Activated effector memory CD4-positive, alpha-beta T cell treated with Interleukin-2 at 50 U/mL for 16 hours (primary cell): Measurements from ENCODE around the gene PCBP3.
"Not testable (repeated sequence)": the region's sequence is repeated elsewhere in the genome, so short reads cannot be mapped to it uniquely, and the experiment has no call there.

Experiments used
- DNase-seq: peaks from one replicate; pipeline ENCODE4 v3.0.0-alpha.2; 2020

Gene PCBP3

DNA sequence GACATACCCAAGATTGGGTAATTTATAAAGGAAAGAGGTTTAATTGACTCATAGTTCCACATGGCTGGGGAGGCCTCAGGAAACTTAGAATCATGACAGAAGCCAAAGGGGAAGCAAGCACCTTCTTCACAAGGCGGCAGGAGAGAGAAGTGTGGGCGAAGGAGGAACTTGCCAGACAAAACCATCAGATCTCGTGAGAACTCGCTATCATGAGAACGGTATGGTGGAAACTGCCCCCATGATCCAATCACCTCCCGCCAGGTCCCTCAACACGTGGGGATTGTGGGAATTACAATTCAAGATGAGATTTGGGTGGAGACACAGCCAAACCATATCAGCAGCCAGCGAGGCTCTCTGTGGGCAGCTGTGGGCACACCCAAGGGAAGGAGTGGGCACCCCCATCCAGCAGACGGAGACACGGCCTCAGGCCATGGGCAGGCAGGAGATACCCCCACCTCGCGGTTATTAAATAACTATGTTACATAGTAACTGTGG, 189.3 kb downstream of the PCBP3 start:
- DNase-seq, result not testable (repeated sequence)

DNA sequence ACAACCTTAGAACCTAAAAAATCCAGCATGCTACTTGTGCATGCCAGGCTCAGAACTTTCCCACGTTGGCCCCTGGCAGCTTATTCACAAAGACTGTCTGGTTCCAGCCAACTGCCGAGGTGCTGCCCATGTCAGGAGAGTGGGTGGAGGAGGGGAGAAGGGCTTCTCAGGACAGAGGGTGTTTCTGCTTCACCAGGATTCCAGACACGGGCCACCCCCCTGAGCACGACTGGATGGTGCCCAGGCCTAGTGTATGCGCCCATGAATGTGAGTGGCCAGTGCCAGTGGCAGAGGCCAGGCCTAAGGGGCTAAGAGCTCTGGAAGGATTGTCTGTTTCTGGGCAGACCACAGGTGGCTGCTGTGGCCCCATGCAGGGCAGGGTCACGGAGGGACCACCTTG, 189.9 kb downstream of the PCBP3 start:
- no peak for DNase-seq

DNA sequence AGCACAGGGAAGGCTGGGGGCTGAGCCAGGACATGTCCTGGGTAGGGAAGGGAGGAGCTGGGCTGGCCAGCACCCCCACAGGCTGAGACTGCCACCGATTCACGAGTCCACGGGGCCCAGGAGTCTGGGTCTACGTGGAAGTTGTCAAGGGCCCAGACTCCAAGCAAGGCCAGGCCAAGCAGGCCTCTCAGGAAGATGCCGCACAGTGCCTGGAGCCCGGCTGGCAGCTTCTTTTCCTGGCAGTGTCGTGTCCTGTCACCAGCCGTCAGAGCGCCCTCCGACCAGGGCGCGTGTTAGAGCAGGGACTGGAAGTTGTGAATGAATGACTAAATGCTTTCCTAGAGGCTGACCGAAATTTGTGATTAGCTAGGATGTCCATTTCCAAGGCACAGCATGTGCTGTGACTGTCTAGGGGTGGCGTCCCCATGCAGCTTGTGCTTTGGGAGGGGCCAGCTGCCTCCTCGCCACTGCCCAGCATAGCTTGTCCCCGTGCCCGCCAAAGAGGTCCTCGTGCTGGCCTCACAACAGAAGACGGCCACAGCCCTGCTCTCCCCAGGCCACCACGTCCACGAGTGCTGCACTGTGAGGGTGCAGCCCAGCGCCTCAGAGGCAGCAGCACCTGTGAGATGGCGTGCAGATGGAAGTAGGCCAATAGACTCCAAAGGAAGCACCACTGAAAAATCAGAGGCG, 190.6 kb downstream of the PCBP3 start:
- no peak for DNase-seq

DNA sequence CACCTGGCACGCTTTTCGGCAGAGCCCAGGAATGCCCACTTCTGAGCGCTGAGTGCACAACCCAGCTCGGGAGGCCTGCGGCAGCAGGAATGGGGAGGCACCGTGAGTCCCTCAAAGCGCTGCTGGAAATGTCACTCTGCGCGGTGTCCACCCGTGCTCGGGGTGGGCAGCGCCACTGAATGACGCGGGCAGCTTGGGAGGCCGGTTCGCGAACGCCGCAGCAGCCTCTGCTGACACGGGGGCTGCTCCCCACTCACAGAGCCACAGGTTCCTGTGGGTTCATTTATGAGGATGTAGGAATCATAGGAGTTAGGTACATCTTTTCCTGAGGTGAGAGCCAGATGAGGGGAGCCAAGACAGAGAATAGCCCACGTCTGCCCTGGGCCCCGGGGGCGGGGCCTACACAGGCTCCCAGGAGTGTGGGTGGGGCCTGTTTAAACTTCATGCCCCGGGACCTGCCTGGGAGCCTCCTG, 191.3 kb downstream of the PCBP3 start:
- DNase-seq, result no peak

DNA sequence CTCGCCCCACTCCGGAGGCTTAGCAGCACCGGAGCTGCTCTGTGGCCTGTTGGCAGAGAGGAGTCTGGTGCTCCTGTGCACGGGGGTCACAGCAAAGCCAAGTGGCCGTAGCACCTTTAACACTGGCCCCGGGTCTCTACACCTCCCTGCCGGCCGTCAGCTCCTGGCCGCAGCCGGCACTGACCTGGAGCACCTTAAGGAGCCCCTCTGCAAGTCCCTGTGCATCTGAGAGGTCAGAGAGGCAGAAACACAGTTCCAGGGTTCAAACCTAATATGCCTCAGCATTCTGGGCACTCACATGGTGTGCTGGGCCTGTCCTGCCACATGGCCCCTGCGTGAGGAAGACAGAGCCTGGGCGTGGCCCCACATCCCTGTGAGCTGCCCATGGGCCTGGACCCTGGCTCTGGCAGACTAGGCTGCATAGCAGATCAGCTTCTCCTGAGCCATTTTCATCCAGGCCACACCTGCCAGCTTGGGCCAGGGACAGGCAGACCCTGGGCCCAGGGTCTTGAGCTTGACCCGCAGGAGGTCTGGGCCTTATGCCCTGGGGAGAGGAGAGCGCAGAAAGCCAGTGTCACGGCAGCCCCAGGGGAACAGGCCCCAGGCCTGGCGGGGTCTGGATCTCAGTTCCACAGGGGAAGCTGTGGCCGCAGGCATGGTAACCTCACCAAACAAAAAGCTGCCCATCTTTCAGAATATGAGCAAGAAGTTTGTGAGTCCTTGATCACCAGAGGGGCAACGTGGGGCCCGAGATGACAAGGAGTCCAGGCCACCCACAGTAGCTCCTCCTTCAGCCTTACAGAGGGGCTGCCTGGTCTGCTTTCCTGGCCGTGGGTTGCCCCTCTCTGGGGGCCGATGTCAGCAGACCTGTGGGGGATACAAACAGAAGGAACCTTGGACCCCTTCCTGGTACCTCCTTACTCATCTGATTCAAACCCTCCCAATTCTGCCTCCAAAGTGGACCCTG, 192.1 kb downstream of the PCBP3 start:
- DNase-seq, result no peak

DNA sequence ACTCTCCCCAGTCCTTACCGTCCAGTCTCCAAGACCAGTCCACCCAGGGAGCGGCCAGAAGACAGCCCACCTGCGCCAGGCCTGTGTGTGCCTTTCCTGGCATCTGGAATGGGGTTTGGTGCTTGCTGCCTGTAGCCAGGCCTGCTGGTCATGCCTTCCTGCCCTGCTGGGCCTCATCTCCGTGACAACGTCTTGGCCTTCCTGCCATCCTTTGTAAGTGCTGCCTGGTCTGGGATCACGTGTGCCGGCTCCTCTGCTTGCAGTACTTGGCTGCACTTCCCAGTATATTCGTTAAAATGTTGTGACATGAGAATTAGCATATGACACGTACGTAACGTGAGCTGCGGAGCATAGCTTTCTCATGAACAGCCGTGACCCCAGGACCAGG, 192.7 kb downstream of the PCBP3 start:
- DNase-seq, result no peak

DNA sequence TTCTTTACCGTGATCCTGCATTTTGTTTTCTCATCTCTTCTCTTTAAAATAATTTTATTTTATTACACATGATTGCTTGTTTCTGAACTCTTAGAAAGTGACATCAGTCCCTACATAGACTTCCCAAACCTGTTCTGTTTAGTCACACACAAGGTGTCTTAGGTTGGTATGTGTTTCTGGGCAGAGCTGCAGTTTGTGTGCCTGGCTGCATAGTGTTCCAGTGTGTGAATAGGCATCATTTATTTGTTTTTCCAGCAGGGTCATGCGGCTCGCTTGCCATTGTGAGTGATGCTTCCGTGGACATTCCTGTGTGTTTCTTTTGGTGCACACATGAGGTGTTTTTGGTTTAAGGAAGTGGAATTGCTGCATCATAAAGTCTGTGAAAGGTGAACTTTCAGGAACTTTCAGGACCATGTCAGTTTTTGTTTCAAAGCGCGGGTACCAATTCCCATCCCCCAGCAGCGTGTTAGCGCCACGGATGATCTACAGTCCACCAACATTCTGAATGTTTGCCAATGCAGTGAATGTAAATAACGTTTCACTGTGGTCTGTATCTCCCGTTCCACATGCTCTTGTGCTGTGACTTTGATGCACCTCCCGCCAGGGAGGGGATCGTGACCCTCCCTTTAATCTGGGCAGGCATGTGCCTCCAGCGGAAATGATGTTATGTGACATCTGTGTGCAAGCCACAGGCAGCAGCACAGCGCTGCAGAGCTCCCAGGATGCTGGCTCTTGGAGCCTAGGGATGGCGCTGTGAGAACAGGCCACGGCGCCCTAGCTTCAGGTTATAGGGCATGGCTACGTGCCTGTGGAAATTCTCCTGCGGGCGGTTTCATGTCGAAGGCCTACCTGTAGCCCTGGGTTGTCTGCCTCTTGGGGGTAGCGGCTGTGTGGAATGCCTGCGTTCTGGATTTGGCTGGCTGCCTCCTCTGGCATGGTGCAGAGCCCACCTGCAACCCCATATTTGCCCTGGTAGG, 193.5 kb downstream of the PCBP3 start:
- no peak for DNase-seq

DNA sequence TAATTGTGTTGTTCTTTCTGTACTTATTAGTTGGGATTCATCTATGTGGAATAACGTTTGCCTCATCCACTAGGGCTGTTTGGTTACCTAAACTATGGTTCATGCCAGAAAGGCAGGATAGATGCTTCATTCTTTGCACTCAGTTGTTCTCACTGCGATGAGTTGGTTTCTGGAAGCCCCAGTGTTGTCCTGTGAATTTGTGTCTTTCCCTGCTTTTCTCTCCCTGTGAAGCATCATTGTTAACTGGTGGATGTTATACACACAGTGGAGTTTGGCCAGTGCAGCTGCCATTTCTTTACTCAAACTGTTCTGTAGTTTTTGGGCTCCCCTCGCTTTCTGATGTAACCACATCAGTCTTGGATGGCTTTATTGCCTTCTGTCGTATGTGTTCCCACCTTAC, 194.4 kb downstream of the PCBP3 start:
- DNase-seq, result no peak

DNA sequence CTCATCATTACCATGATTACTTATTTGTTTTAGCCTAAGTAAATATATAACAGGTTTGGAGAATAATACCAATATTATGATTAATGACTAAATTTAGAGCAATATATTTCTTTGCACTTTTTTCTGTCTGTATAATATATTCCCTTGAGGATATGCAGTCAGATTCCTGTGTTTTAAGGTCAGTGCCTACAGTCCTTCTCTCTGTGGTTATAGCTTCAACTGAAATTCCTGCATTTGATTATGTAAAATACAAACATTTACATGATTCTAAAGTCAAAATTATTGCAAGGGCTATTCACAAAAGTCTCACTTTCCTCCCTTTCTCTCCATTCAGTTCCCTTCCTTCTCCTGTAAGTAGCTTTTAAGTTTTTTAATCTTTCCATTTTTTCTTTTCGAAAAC, 195.1 kb downstream of the PCBP3 start:
- DNase-seq, result no peak

DNA sequence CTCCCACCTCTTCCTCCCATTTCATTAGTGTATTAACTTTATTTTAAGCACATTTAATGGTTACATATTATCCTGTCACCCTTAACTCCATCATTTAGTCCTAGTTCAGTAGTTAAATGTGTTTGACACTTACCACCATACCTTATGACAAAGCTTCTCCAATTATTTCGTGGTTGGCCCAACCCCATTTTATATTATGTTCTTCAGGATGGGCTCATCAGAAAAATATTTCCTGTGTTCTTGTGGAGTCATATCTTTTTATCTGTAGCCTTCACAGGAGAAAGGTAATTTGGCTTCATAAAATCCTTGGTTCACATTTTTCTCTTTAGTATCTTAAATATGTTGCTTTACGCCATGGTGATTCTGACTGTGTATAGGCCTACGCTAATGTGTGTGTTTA, 195.7 kb downstream of the PCBP3 start:
- no peak for DNase-seq

DNA sequence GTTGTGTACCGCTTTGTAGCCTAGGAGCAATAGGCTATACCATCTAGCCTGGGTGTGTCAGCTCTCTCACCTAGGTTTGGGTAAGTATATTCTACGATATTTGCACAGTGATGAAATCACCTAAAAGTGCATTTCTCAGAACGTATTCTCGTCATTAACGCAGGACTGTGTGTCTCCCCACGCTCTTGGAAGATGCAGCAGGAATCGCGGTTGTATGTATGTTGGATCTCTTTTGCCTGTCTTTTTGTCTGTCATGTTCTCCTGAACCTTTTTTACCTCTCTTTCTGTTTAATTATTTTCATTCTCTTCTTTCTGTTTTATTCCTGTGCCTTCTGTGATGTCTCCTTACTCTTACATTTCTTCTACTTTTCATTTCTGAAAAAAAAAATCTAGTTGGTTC, 197.5 kb downstream of the PCBP3 start:
- no peak for DNase-seq

DNA sequence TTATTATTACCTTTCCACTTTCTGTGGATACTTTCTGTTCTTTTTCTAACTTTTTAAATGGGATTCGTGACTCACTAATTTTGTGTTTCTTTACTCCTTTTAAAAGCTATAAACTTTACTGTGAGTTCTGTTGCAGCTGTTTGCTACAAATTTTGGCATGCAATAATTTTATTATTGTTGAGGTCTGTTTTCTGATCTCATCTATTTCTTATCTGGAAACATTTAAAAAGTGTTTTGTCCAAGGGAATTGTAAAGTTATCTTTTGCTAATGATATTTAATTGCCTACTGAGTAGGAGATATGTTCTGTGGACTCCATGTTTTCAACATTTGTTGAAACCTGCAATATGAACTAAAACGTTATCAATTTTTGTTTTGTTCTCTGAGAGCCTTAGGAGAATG, 199.9 kb downstream of the PCBP3 start:
- no peak for DNase-seq

DNA sequence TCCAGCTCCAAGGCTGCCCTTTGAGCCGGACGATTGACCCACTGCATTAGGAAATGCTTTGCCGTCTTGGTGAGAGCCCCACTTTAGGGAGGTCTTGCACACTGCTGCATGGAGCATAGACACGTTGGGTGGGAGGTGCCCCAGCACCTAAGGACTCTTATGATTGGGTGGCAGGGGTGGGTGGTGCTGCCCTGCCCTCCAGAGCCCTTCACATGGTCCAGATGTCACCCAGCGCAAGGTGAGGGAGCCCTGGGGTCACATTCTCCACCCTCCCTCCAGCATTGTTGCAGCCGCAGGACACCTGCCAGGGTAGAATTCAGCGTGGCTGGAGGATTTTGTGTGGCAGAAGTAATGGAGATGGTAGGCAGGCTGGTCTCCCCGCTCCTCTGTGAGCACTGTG, 200.7 kb downstream of the PCBP3 start:
- DNase-seq, result no peak

DNA sequence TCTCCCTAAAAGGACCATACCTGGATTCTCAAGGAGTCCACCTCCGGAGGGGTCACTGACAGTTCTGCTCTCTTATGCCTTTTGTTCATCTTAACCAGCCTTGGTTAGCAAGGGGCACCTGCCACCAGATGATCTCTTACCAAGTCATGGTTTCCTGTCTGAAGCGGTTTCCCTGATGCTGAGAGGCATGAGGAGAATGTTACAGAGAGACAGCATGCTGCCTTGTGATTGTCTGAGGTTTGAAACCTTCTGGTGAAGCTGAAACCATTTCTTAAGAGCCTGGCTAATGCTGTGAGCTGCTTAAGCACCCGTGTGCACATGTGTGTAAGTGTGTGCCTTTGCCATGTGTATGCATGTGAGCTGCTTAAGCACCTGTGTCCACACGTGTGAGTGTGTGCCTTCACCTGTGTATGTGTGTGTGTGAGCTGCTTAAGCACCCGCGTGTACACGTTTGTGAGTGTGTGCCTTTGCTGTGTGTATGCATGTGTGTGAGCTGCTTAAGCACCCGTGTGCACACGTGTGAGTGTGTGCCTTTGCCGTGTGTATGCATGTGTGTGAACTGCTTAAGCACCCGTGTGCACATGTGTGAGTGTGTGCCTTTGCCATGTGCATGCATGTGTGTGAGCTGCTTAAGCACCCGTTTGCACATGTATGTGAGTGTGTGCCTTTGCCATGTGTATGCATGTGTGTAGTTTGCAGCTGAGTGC, 201.7 kb downstream of the PCBP3 start:
- DNase-seq, result no peak

DNA sequence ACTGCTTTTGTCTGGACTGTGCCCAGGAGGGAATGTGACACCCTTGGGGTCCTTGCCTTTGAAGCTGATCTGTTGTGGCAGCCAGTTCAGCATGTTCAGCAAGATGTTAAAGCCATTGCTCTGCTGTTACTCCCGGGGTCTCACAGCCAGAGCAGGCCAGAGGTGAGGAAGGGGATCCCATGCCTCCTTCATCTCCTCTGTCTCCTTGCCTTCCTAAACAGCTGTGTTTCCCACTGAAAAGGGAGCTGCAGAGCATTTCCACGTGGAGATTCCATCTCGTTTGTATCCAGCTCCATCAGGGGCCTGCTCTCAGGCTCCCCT, 202.2 kb downstream of the PCBP3 start:
- DNase-seq, result no peak

DNA sequence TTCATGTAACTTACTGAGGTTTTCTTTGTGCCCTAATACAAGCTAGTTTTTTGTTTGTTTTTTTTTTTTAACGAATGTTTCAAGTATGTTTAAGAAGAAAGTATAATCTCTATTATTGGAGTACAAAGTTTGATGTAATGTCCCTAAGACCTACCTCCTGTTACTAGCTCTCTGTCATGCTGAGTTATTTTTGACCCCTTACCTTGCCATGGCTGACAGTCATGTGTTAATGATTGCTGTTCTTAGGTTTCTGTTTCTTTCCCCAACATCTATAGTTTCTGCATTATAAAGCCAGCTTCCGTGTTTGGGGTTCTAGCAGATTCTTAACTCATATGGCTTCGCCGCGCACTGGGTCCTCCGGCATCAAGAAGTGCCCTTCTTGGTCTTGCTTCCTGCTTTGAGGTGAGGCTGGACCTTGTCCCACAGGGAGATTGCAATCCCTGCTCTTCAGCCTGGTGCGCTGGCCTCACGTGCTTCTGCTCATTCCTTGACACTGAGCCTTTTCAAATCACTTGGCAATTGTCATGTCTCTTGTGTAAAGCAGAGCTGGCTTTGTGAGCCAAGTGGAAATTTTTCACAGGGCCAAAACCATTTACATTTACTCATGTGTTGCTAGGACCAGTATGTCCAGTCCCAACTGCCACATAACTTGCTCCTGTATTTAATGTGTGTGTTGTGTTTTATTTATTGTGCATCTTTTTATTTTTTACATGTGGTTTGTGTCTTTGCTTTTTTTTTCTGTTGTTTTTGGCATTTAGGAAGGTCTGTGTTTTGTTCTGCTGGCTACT, 203.0 kb downstream of the PCBP3 start:
- DNase-seq, result no peak

DNA sequence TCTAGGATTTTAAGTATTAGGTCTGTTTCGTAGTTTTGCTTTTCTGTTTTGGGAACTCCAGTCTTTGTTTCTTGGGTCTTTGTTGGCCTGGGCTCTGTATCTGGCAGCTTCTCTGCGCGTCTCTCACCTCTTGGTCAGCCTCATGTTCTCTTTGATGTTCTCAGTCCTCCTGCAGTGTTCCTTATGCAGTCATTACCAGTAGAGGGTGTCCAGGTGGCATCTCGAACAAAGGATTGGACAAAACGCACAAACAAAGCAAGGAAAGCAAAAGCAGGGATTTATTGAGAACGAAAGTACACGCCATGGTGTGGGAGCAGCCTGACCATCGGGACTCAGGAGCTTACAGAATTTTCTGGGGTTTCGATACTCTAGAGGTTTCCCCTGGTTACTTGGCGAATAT, 204.3 kb downstream of the PCBP3 start:
- no peak for DNase-seq

DNA sequence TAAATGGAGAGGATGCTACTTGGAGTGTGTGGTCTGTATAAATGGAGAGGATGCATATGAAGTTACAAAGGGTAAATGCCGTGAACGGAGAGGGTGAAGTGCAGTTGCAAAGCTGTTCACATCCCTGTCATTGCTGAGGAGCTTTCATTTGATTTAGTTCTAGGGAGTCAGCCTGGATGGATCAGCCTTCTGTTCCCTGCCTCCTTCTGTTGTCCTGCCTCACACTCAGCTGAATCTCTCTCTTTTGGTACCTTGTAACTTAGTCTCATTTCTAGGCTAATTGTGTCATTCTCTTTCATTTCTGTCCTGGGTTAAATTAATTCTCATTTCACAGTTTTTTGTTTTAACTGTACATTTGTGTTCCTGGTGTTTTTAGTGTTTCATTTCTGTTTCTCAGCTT, 204.8 kb downstream of the PCBP3 start:
- no peak for DNase-seq

DNA sequence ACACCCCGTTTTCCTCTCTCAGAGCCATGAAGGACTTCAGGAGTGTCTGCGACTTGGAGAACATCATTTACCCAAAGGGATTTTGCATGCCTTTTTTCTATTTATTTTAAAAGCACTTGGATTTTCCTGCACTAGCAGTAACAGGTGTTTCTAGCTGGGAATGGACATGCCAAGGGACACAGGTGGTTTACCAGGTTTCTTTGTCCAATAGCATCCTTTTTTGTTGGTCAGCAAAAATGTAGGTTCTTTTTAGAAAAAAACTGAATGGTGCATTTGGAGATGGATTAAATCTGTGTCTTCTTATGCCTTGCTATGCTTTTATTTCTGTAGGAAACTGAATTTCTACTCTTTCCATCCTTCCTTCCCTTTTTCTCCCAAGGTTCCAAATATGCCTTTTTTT, 205.3 kb downstream of the PCBP3 start:
- no peak for DNase-seq

DNA sequence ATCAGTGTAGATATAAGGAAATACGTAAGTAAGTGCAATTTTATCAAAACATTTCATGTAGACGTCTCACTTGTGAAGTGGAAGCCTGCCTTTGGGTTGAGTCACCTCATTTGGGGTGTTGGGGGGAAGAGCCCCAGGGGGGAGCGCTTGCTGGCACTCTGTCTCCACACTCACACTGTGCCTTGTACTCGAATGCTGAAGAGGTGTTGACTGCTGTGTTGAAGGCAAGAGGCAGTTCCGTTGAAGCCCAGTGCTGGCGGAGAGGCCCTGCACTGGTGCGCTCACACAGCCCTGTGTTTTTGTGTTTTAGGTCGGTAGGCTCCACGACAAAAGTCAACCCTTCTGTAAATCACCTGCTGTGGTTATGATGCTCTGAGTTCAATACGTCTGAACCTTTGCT, 206.1 kb downstream of the PCBP3 start:
- DNase-seq, result no peak

DNA sequence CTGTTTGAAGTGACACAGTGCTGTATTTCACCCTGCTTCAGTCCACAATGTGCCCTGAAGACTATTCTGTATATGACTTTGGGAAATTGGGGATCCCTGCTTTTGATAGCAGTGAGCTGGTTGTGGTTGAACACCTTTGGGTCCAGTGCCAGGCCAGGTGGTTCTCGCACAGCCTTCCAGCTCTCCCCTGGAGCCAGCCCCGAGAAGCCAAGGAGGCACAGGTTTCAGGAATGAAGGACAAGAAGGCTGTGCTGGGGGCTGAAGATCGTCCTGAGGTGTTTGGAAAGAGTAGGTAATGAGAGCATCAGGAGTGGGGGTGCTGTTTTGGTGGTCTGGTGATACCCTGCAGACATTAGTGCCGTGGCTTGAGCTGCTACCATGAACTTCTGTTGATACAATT, 206.7 kb downstream of the PCBP3 start:
- no peak for DNase-seq

DNA sequence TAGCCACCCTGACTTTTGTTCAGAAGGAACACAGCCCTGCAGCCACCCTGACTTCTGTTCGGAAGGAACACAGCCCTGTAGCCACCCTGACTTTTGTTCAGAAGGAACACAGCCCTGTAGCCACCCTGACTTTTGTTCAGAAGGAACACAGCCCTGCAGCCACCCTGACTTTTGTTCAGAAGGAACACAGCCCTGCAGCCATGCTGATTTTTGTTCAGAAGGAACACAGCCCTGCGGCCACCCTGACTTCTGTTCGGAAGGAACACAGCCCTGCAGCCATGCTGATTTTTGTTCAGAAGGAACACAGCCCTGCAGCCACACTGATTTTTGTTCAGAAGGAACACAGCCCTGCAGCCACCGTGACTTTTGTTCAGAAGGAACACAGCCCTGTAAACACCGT, 208.9 kb downstream of the PCBP3 start:
- DNase-seq, result not testable (repeated sequence)
